Body of pancreas (tissue), 4 donors: ENCODE measurements around the gene SETD2. TPM values are rescaled to one million over a fixed set of nuclear protein-coding genes. Genes with fewer than 3 reads are reported as not detected.
"Not testable (repeated sequence)": the region's sequence is repeated elsewhere in the genome, so short reads cannot be mapped to it uniquely, and the experiment has no call there.

ENCODE experiments used
- ATAC-seq: fragments of 150-250 bp; one replicate; pipeline ENCODE4 v1.9.1; 2016
- DNase-seq, 4 donors: peaks; one replicate each; pipeline ENCODE4 v3.0.0-alpha.2; 2019
- H3K27ac ChIP-seq, 4 donors: fragments of 200-600 bp; sonication (generic); 1 replicate in 3 of 4; 2 replicates in 1 of 4; pipeline versions ENCODE4 v1.5.1 to v1.6.1; 2016 to 2019; ENCODE audit warnings: mild to moderate bottlenecking in 1 of 4, mixed read lengths in 1 of 4, moderate library complexity in 1 of 4
- H3K27me3 ChIP-seq, 2 donors: fragments of 200-600 bp; sonication (generic); one replicate each; pipeline ENCODE4 v1.6.0; 2016; ENCODE audit warnings: mild to moderate bottlenecking in 1 of 2
- H3K36me3 ChIP-seq, 2 donors: fragments of 200-600 bp; sonication (generic); replicated peaks in 1 of 2; 2 replicates each; pipeline ENCODE4 v1.5.1; 2016; ENCODE audit warnings: low read depth in 2 of 2; ENCODE audit not compliant: insufficient read depth in 1 of 2
- H3K4me1 ChIP-seq: fragments of 200-600 bp; sonication (generic); one replicate; pipeline ENCODE4 v1.6.0; 2016
- H3K4me3 ChIP-seq, 2 donors: fragments of 200-600 bp; sonication (generic); 1 replicate in 1 of 2; 2 replicates in 1 of 2; pipeline ENCODE4 v1.5.1; 2016 to 2019
- H3K9me3 ChIP-seq, 3 donors: fragments of 200-600 bp; sonication (generic); 1 replicate in 2 of 3; 2 replicates in 1 of 3; pipeline ENCODE4 v1.5.1; 2016
- CTCF ChIP-seq, 7 experiments: fragments of 450-650 bp in 4 of 7; fragments of 200-600 bp in 3 of 7; sonication (generic) in 3 of 7; IDR thresholded peaks; one replicate each; pipeline ENCODE4 v1.5.1; 2016 to 2019; ENCODE audit warnings: antibody characterized with exemption in 7 of 7
- POLR2A ChIP-seq, 3 donors: fragments of 450-650 bp; IDR thresholded peaks; one replicate each; pipeline ENCODE4 v1.6.1; 2016; ENCODE audit warnings: antibody characterized with exemption in 3 of 3, mild to moderate bottlenecking in 2 of 3
- WGBS, 2 donors: methylation state at CpG; one replicate each; pipeline ENCODE4 v1.1.5; 2017; 5-methylcytosine and 5-hydroxymethylcytosine counted together
- intact Hi-C: fragments of 100-400 bp; cut with DNase I; formaldehyde crosslinking; loops from one replicate; pipeline ENCODE4 v1.15.1; 2023
- total RNA-seq, 2 donors: library from RNA; depleted of rRNA; stranded (reverse); fragments of >200 nt; gene quantifications; one replicate each; pipeline ENCODE4 v1.1.0, GENCODE V29; 2016

SETD2 gene
- total RNA-seq, 2 donors from 2014 or later, result 49.5 to 70.2 TPM

DNA sequence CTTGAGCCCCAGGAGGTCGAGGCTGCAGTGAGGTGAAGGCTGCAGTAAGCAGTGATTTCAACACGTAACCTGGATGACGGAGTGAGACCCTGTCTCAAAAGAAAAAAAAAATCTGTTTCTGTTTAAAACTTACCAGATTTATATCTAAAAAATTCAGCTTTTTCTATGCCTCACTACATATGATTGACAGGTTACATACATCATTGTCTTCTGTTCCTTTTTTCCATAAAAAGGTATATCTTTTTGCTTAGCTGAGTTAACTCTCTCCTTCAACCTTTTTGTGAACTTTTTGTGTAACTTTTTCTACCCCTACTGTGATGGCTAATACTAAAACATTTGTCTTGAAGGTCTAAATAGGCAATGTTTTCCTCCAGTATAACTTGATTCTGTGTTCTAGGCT lies 38.6 kb upstream of the SETD2 start:
- no peak for DNase-seq
- Histone ChIP-seq H3K27ac (no peak overlapping the region), H3K4me3 (no peak overlapping the region), H3K9me3 (no peaks in the 10 kb centered on the region), H3K36me3 (no peaks in the 10 kb centered on the region), H3K4me1 (no peaks in the 10 kb centered on the region), H3K27me3 (no peaks in the 10 kb centered on the region)
- WGBS, 2 donors, result 92 to 95% methylated on average over 3 of the region's 3 CpGs
- TF ChIP-seq CTCF (IDR thresholded peaks at IDR 0.05) (no peak), POLR2A (IDR thresholded peaks at IDR 0.05) (no peak)
- intact Hi-C loops, result no loop called here
- ATAC-seq, result no peak

GRCh38 chr3:47197287-47197686 lies 33.4 kb upstream of the SETD2 start:
- Histone ChIP-seq H3K4me1 (no peaks in the 10 kb centered on the region), H3K36me3 (no peaks in the 10 kb centered on the region), H3K4me3 (no peak overlapping the region), H3K27me3 (no peaks in the 10 kb centered on the region), H3K27ac (no peak overlapping the region), H3K9me3 (no peaks in the 10 kb centered on the region)
- 51 to 53% methylated on average over 2 to 3 of the region's 3 CpGs for WGBS, 2 donors
- TF ChIP-seq POLR2A (IDR thresholded peaks at IDR 0.05) (no peak), CTCF (IDR thresholded peaks at IDR 0.05) (no peak)
- DNase-seq (no peak), ATAC-seq (no peak)
- intact Hi-C loops, result no loop called here

GRCh38 chr3:47194994-47195393 lies 31.1 kb upstream of the SETD2 start:
- ATAC-seq (no peak), DNase-seq (no peak)
- no peaks in the 10 kb centered on the region for H3K36me3 ChIP-seq
- H3K4me3 ChIP-seq, result no peak overlapping the region
- no peaks in the 10 kb centered on the region for H3K9me3 ChIP-seq
- TF ChIP-seq POLR2A (IDR thresholded peaks at IDR 0.05), result no peak
- no peak for TF ChIP-seq CTCF (IDR thresholded peaks at IDR 0.05)
- intact Hi-C loops, result no loop called here
- 93 to 100% methylated on average over 2 of the region's 2 CpGs for WGBS, 2 donors
- H3K27me3 ChIP-seq, result no peaks in the 10 kb centered on the region
- H3K27ac ChIP-seq, result no peak overlapping the region
- no peaks in the 10 kb centered on the region for H3K4me1 ChIP-seq

- H3K4me3 ChIP-seq, result no peak overlapping the region
- DNase-seq (no peak), ATAC-seq (no peak)
- H3K27ac ChIP-seq, result no peak overlapping the region
- intact Hi-C loops, result no loop called here
- 92 to 98% methylated on average over 4 of the region's 4 CpGs for WGBS, 2 donors
- no peaks in the 10 kb centered on the region for H3K36me3 ChIP-seq
- TF ChIP-seq CTCF (IDR thresholded peaks at IDR 0.05), result no peak
- TF ChIP-seq POLR2A (IDR thresholded peaks at IDR 0.05), result no peak
- no peaks in the 10 kb centered on the region for H3K27me3 ChIP-seq
- no peaks in the 10 kb centered on the region for H3K9me3 ChIP-seq
- no peaks in the 10 kb centered on the region for H3K4me1 ChIP-seq
Measured at GRCh38 chr3:47193871-47194859, 30.3 kb upstream of the SETD2 start.

DNA sequence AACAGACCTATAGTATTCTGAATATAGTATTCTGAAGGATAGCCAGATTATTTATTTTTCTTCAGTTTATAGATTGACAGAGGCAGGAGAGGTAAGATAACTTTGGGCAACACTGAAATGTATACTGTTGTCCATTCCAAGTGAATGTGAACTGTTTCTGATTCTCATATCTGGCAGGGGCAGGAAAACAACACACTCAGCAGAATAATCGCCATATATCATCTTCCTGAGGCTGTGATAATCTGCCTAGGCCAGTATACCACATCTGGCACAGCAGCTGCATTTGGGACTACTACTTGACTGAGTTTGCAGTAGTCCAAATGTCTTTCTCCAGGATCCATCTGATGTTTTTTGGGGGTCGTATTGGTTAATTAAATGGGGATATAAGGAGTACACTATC lies 22.4 kb upstream of the SETD2 start:
- intact Hi-C loops, result no loop called here

DNA sequence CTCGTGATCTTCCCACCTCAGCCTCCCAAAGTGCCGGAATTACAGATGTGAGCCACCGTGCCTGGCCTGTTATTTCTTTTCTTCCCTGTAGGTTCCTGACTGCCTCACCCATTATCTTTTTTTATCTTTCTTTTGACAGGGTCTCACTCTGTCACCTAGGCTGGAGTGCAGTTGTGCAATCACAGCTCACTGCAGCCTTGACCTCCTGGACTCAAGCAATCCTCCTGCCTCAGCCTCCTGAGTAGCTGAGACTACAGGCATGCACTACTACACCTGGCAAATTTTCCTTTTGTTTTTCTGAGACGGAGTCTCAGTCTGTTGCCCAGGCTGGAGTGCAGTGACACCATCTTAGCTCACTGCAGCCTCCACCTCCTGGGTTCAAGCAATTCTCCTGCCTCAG lies 17.8 kb upstream of the SETD2 start:
- H3K36me3 ChIP-seq, H3K4me3 ChIP-seq, ATAC-seq, H3K27ac ChIP-seq, H3K4me1 ChIP-seq, intact Hi-C loops, H3K9me3 ChIP-seq, DNase-seq, H3K27me3 ChIP-seq: not testable (repeated sequence)
- WGBS, 2 donors, result 87 to 98% methylated on average over 4 of the region's 4 CpGs

More for the DNA sequence above, 22.4 kb upstream of the SETD2 start:
- ATAC-seq (no peak), DNase-seq (no peak)
- H3K9me3 ChIP-seq, result no peaks in the 10 kb centered on the region
- no peaks in the 10 kb centered on the region for H3K4me1 ChIP-seq
- H3K27me3 ChIP-seq, result no peaks in the 10 kb centered on the region
- TF ChIP-seq CTCF (IDR thresholded peaks at IDR 0.05), result no peak
- no peak for TF ChIP-seq POLR2A (IDR thresholded peaks at IDR 0.05)
- H3K4me3 ChIP-seq, result no peak overlapping the region
- no peak overlapping the region for H3K27ac ChIP-seq
- WGBS, 2 donors, result 68 to 84% methylated on average over 2 of the region's 2 CpGs
- H3K36me3 ChIP-seq, result no peaks in the 10 kb centered on the region

DNA sequence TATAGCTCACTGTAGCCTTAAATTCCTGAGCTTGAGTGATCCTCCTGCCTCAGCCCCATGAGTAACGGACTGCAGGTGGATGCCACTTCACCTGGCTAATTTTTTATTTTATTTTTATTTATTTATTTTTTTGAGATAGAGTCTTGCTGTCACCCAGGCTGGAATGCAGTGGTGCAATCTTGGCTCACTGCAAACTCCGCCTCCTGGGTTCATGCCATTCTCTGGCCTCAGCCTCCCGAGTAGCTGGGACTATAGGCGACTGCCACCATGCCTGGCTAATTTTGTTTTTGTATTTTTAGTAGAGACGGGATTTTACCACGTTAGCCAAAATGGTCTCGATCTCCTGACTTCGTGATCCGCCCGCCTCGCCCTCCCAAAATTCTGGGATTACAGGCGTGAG lies 16.1 kb upstream of the SETD2 start:
- intact Hi-C loops, H3K4me3 ChIP-seq, H3K36me3 ChIP-seq, H3K27ac ChIP-seq, H3K4me1 ChIP-seq, H3K27me3 ChIP-seq, ATAC-seq, DNase-seq, H3K9me3 ChIP-seq: not testable (repeated sequence)
- 84 to 86% methylated on average over 12 of the region's 12 CpGs for WGBS, 2 donors
